GM12892 (cell line): Measurements from ENCODE around the gene DENND1A.

Experiments
- DNase-seq: peaks from one replicate; pipeline ENCODE4 v3.0.0; 2011; ENCODE audit not compliant: insufficient read length
- FAIRE-seq: peaks from 2 replicates; lab custom pipeline; 2011; peaks lifted over from hg19 to GRCh38; lab: Jason Lieb, UNC
- POLR2A ChIP-seq: IDR thresholded peaks from 2 replicates; pipeline ENCODE4 v1.6.1; 2011; ENCODE audit warnings: low read depth, low read length, control low read depth
- POLR2AphosphoS5 ChIP-seq: IDR thresholded peaks from 2 replicates; pipeline ENCODE4 v1.6.1; 2011; ENCODE audit warnings: low read depth, low read length, control low read depth
- TAF1 ChIP-seq: IDR thresholded peaks from 2 replicates; pipeline ENCODE4 v1.6.1; 2011; ENCODE audit warnings: low read depth, mild to moderate bottlenecking, control low read depth, low read length, borderline replicate concordance

The DENND1A gene

GRCh38 chr9:123331346-123332060 lies 598.4 kb downstream of the DENND1A start:
- DNase-seq (no peak), FAIRE-seq (no peak)
- TF ChIP-seq TAF1 (no peak), POLR2A (no peak), POLR2AphosphoS5 (no peak)
